Activated CD8-positive, alpha-beta T cell treated with anti-CD3 and anti-CD28 coated beads for 36 hours (primary cell): Measurements from ENCODE around the gene KCNA5. TPM values are rescaled to one million over a fixed set of nuclear protein-coding genes. Genes with fewer than 3 reads are reported as not detected.

Experiments
- ATAC-seq: fragments of 200-7000 bp; cut with Tn5 transposase; one replicate; pipeline ENCODE4 v1.10.0; 2021; ENCODE audit warnings: mild to moderate bottlenecking, moderate library complexity
- CTCF ChIA-PET: fragments of 350-600 bp; sonication (Branson Sonifier 250); formaldehyde crosslinking; loops from one replicate; lab custom pipeline; 2021; ENCODE audit warnings: antibody characterized with exemption; lab: Charles Lee
- POLR2A ChIA-PET: fragments of 350-600 bp; sonication (Branson Sonifier 250); formaldehyde crosslinking; loops from one replicate; lab custom pipeline; 2021; ENCODE audit warnings: antibody characterized with exemption; lab: Charles Lee
- DNase-seq: peaks from one replicate; pipeline ENCODE4 v3.0.0-alpha.2; 2020
- H3K27ac Mint-ChIP-seq: one replicate; pipeline ENCODE4 v1.8.0; 2021; ENCODE audit warnings: mild to moderate bottlenecking, mixed read lengths
- H3K27me3 Mint-ChIP-seq: one replicate; pipeline ENCODE4 v1.8.0; 2021; ENCODE audit warnings: mixed read lengths
- H3K36me3 Mint-ChIP-seq: one replicate; pipeline ENCODE4 v1.8.0; 2021; ENCODE audit warnings: low read depth, mixed read lengths
- H3K4me1 Mint-ChIP-seq: one replicate; pipeline ENCODE4 v1.8.0; 2021; ENCODE audit warnings: low read depth, mixed read lengths
- H3K4me3 Mint-ChIP-seq: one replicate; pipeline ENCODE4 v1.8.0; 2021; ENCODE audit warnings: mild to moderate bottlenecking, moderate library complexity, mixed read lengths
- H3K9me3 Mint-ChIP-seq: one replicate; pipeline ENCODE4 v1.8.0; 2021; ENCODE audit warnings: mixed read lengths
- CTCF ChIP-seq: fragments of 200-600 bp; IDR thresholded peaks from one replicate; pipeline ENCODE4 v1.8.0; 2022; ENCODE audit warnings: antibody characterized with exemption, mild to moderate bottlenecking
- intact Hi-C: fragments of 100-400 bp; cut with micrococcal nuclease; formaldehyde crosslinking; loops from one replicate; pipeline ENCODE4 v1.10.0; 2022
- total RNA-seq, 2 experiments: library from RNA; stranded (reverse); gene quantifications; one replicate each; pipeline ENCODE4 v1.2.3, GENCODE V29; 2021

KCNA5 gene
- not detected for total RNA-seq

- TF ChIP-seq CTCF, result no peak
- Mint-ChIP-seq H3K36me3 (no peaks in the 10 kb centered on the region), H3K27ac (no peak within 1 kb of the TSS), H3K27me3 (peaks cover 35% of the 10 kb centered on the region), H3K9me3 (no peaks in the 10 kb centered on the region), H3K4me3 (no peak within 1 kb of the TSS), H3K4me1 (no peaks in the 10 kb centered on the region)
- ATAC-seq (no peak), DNase-seq (no peak)
- ChIA-PET CTCF (interaction anchor here (0.8 kb wide), 1 partner anchor 40 kb away, joined by 3 read pairs; no protein-coding TSS in a partner anchor), POLR2A (no interaction called here)
- intact Hi-C loops, result no loop called here
Measured at GRCh38 chr12:5043589-5044419, at the start of gene KCNA5. TSS of gene KCNA5 (plus strand) at chr12:5043879. CDS start at chr12:5044148, 269 bp downstream.

GRCh38 chr12:4994622-4995021 is 49.1 kb upstream of the KCNA5 start:
- no peak for ATAC-seq
- H3K36me3 Mint-ChIP-seq, result no peaks in the 10 kb centered on the region
- no peak overlapping the region for H3K4me3 Mint-ChIP-seq
- intact Hi-C loops, result no loop called here
- H3K4me1 Mint-ChIP-seq, result no peaks in the 10 kb centered on the region
- TF ChIP-seq CTCF, result no peak
- POLR2A ChIA-PET, result no interaction called here
- H3K27me3 Mint-ChIP-seq, result peaks cover 8% of the 10 kb centered on the region
- CTCF ChIA-PET, result interaction anchor here (2.1 kb wide), 1 partner anchor 139 kb away, joined by 6 read pairs; no protein-coding TSS in a partner anchor
- H3K9me3 Mint-ChIP-seq, result no peaks in the 10 kb centered on the region
- no peak overlapping the region for H3K27ac Mint-ChIP-seq
- no peak for DNase-seq

- no peaks in the 10 kb centered on the region for H3K4me1 Mint-ChIP-seq
- no peak for TF ChIP-seq CTCF
- H3K27me3 Mint-ChIP-seq, result peaks cover 4% of the 10 kb centered on the region
- H3K27ac Mint-ChIP-seq, result no peak overlapping the region
- no peak for ATAC-seq
- intact Hi-C loops, result no loop called here
- CTCF ChIA-PET, result interaction anchor here (1.2 kb wide), 1 partner anchor 141 kb away, joined by 3 read pairs; no protein-coding TSS in a partner anchor
- H3K4me3 Mint-ChIP-seq, result no peak overlapping the region
- H3K9me3 Mint-ChIP-seq, result no peaks in the 10 kb centered on the region
- H3K36me3 Mint-ChIP-seq, result no peaks in the 10 kb centered on the region
- POLR2A ChIA-PET, result no interaction called here
- DNase-seq, result no peak
Measured at GRCh38 chr12:4996714-4997113, 47.0 kb upstream of the KCNA5 start.

- no peaks in the 10 kb centered on the region for H3K9me3 Mint-ChIP-seq
- H3K27ac Mint-ChIP-seq, result no peak overlapping the region
- TF ChIP-seq CTCF, result no peak
- H3K4me3 Mint-ChIP-seq, result no peak overlapping the region
- CTCF ChIA-PET, result no interaction called here
- H3K4me1 Mint-ChIP-seq, result no peaks in the 10 kb centered on the region
- ATAC-seq (no peak), DNase-seq (no peak)
- no peaks in the 10 kb centered on the region for H3K36me3 Mint-ChIP-seq
- intact Hi-C loops, result no loop called here
- H3K27me3 Mint-ChIP-seq, result peaks cover 4% of the 10 kb centered on the region
- POLR2A ChIA-PET, result no interaction called here
Measured at GRCh38 chr12:4997939-4998338, 45.7 kb upstream of the KCNA5 start.

- no peak for TF ChIP-seq CTCF
- intact Hi-C loops, result loop anchor here (5.0 kb wide), 1 partner anchor 143 kb away; no protein-coding TSS in a partner anchor
- Mint-ChIP-seq H3K4me1 (no peaks in the 10 kb centered on the region), H3K4me3 (no peak overlapping the region), H3K27me3 (peaks cover 11% of the 10 kb centered on the region), H3K36me3 (no peaks in the 10 kb centered on the region), H3K27ac (no peak overlapping the region), H3K9me3 (no peaks in the 10 kb centered on the region)
- DNase-seq, result no peak
- ATAC-seq, result no peak
- ChIA-PET POLR2A (no interaction called here), CTCF (interaction anchor here (0.8 to 1.6 kb wide), 5 partner anchors 11 to 146 kb away, joined by 3 to 5 read pairs (median 3); no protein-coding TSS in a partner anchor)
Measured at GRCh38 chr12:5000204-5000603, 43.5 kb upstream of the KCNA5 start.
